Motor neuron (in vitro differentiated cells): ENCODE data around the gene SMAD3. TPM values are rescaled to one million over a fixed set of nuclear protein-coding genes. Genes with fewer than 3 reads are reported as not detected.
"Not testable (repeated sequence)": the region's sequence is repeated elsewhere in the genome, so short reads cannot be mapped to it uniquely, and the experiment has no call there.

Experiments used
- ATAC-seq, 8 experiments: fragments of 200-7000 bp; cut with Tn5 transposase; replicated peaks in 6 of 8; 2 replicates each; pipeline ENCODE4 v1.8.0; 2021; ENCODE audit warnings: mild to moderate bottlenecking in 8 of 8, moderate library complexity in 8 of 8
- H3K27ac ChIP-seq, 2 donors: fragments of 250-450 bp; sonication (Bioruptor Pico); 2 replicates each; pipeline ENCODE4 v1.9.0; 2021; ENCODE audit warnings: antibody characterized with exemption in 2 of 2, mild to moderate bottlenecking in 2 of 2, moderate library complexity in 1 of 2
- H3K4me1 ChIP-seq, 2 donors: fragments of 250-450 bp; sonication (Bioruptor Pico); replicated peaks in 1 of 2; 2 replicates each; pipeline ENCODE4 v1.6.1; 2021; ENCODE audit warnings: antibody characterized with exemption in 2 of 2, mild to moderate bottlenecking in 2 of 2, moderate library complexity in 1 of 2
- H3K4me3 ChIP-seq, 5 donors: fragments of 250-450 bp; sonication (Bioruptor Pico); 2 replicates each; pipeline ENCODE4 v1.9.0; 2021; ENCODE audit warnings: antibody characterized with exemption in 5 of 5, mild to moderate bottlenecking in 5 of 5, moderate library complexity in 4 of 5
- WGBS, 10 experiments: fragments of 450-650 bp; shearing (Covaris generic); methylation state at CpG; one replicate each; pipeline ENCODE4 v1.0.0; 2022; 5-methylcytosine and 5-hydroxymethylcytosine counted together
- in situ Hi-C, 9 experiments: fragments of 400-800 bp; cut with MboI; loops; one replicate each; pipeline ENCODE4 v1.15.0; 2021; ENCODE audit warnings: low sequenced_read_pairs in 9 of 9, low pct_unique_long_range_greater_than_20kb in 2 of 9; ENCODE audit not compliant: unreplicated experiment in 9 of 9
- total RNA-seq, 8 experiments: library from RNA; unstranded; fragments of 300-600 nt; gene quantifications; 2 replicates each; pipeline versions ENCODE4 v1.2.3 to v1.2.4, GENCODE V29; 2022

Gene SMAD3
- total RNA-seq, 8 experiments from 2014 or later = 4.4 to 57.9 (median 13.9) TPM

DNA sequence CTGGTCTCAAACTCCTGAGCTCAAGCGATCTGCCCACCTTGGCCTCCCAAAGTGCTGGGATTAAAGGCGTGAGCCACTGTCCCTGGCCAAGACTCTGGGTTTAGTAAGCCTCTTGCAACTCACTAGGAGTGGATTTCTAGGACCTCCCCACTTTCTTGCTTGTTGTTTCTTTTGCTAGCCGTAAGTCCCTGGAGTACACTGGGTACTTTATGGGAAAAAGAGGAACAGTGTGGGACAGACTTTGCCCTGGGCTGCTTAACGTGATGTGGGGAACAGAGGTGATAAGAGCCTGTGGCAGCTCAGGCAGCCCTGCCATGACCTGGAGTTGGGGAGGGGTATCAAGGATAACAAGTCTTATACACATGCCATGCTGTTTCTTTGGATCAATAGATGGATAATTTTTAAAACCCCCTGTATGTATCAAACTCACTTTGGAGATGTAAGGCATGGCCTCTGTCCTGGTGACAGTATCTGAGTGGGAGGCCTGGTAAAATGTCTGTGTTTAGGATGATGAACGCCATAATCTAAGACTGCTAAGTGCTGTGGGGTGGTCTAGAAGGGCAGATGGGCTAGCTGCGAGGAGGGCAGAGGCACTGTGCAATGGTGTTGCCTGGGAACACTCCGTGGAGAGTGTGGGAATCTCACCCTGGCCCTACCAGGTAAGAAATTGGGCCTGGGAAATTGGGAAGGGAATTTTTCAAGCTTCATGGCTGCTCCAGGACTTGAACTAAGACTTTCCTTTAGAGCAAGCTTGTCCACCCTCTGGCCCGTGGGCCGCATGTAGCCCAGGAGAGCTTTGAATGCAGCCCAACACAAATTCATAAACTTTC lies 54.8 kb downstream of the SMAD3 start:
- ATAC-seq = peak in 1 of 8 experiments; percentile 1
- in situ Hi-C loops = no loop called here
- Histone ChIP-seq H3K4me3 (no peak overlapping the region), H3K27ac (no peak overlapping the region), H3K4me1 (peaks cover 15 to 27% of the 10 kb centered on the region in 2 donors)
- WGBS, 10 experiments = 7 to 93% (median 83%) methylated on average over 1 to 9 of the region's 9 CpGs; no CpG with 5 or more reads in 1 of the 10 experiments

DNA sequence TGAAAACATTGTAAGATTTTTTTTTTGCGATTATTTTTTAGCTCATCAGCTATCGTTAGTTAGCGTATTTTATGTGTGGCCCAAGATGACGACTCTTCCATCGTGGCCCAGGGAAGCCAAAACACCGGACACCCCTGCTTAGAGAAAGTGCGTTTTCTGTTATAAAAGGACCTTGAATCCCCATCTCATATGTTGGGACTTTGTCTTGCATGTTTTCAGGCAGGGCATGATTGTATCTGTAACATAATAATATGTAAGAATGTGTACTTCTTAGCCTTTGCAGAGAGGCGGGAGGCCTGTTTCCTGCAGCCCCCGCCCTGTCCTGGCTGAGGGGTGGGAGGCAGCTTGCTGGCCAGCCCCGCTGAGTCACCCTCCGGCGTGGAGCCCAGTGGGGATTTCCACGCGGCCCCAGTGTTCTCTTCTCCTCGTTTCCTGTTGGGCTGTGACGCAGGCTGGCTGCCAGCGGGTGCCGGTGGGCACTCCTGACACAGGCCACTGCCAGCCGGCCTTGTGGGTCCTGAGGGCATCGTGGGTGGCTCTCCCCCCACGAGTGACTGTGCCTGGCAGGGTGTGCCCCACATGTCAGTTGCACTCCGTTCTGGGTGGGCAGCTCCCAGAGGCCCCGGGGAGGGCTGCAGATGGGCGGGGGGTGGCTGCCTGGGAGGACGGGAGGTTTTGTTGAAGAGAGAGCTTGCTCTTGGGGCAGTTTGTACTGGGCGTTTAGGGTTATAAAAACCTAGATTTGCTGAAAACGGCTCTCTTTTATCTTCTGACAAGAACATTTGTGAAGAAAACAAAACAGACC lies 55.6 kb downstream of the SMAD3 start:
- Histone ChIP-seq H3K4me1 (peaks cover 21 to 34% of the 10 kb centered on the region in 2 donors), H3K27ac (peak overlapping the region; percentile 1 to 60), H3K4me3 (no peak overlapping the region)
- in situ Hi-C loops = no loop called here
- 1 to 100% (median 68%) methylated on average over 1 to 14 of the region's 27 CpGs; no CpG with 5 or more reads in 2 of the 10 experiments for WGBS, 10 experiments
- peak; percentile 65 to 86 (median 83) for ATAC-seq

DNA sequence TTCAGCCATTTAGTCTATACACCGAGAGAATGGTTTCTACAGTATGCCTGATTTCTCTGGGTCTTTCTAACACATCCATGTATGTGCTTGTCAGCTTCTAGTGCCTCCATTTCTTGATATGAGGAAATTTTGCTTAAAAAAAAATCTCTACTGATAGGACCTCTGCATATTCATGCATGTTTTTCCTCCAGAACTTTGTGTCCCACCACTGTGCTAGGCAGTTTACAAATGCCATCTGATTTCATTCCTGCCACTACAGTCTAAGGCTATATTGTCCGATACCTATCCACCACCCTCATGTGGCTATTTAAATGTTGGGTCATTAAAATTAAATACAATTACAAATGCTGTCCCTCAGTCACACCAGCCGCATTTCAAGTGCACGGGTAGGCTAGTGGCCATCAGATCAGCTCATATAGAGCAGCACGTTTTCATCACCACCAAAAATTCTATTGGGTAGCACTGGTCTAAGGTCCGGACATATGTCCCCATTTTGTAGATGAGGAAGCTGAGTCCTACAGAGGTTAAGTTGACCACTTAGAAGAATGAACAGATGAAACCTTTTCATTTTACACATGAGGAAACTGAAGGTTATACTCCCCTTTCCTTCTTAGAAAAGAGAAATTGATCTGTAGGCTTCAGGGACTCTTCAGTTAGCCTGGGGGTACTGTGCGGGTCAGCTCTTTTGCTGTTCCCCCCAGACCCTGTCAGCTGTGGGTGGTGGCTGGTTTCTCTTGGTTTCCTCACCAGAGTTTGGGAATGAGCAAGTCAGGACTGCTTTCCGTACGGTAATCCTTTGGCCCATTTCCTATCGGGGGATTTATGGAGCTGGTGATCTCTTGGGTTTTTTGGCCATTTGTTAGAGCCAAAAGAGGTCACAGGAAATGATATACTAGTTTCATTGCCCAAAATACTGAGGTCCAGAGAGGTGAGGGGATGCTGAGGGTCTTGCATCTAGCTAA lies 56.5 kb downstream of the SMAD3 start:
- in situ Hi-C loops = no loop called here
- no peak overlapping the region for H3K27ac ChIP-seq
- no peak overlapping the region for H3K4me3 ChIP-seq
- no peak for ATAC-seq
- H3K4me1 ChIP-seq = peaks cover 18 to 29% of the 10 kb centered on the region in 2 donors
- 27 to 98% (median 86%) methylated on average over 3 to 9 of the region's 10 CpGs; no CpG with 5 or more reads in 1 of the 10 experiments for WGBS, 10 experiments

DNA sequence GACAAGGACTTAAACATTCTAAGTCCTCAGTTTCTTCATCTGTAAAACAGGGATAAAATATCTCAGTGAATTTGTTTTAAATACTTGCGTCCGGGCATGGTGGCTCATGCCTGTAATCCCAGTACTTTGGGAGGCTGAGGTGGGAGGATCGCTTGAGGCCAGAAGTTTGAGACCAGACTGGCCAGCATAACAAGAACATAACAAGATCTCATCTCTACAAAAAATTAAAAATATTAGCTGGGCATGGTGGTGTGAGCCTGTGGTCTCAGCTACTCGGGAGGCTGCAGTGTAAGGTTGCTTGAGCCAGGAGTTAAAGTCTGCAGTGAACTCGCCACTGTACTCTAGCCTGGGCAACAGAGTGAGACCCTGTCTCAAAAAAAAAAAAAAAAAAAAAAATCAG lies 57.4 kb downstream of the SMAD3 start:
- ATAC-seq, H3K4me3 ChIP-seq, H3K27ac ChIP-seq, in situ Hi-C loops: not testable (repeated sequence)
- H3K4me1 ChIP-seq = peaks cover 15 to 28% of the 10 kb centered on the region in 2 donors
- 67 to 100% (median 80%) methylated on average over 1 to 5 of the region's 5 CpGs; no CpG with 5 or more reads in 3 of the 10 experiments for WGBS, 10 experiments

DNA sequence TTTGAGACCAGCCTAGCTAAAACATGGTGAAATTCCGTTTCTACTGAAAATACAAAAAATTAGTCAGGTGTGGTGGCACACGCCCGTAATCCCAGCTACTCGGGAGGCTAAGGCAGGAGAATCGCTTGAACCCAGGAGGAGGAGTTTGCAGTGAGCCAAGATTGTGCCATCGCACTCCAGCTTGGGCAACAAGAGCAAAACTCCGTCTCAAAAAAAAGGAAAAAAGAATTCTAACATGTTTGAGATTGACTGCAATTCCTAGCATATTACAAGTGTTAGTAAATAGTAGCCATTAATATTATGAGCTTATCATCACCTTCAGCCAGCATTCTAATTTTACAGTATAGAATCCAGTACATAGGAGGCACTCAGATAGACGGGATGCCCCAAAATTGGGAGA lies 57.9 kb downstream of the SMAD3 start:
- WGBS, 10 experiments = 90 to 100% (median 96%) methylated on average over 1 to 8 of the region's 8 CpGs
- H3K27ac ChIP-seq, in situ Hi-C loops: not testable (repeated sequence)

DNA sequence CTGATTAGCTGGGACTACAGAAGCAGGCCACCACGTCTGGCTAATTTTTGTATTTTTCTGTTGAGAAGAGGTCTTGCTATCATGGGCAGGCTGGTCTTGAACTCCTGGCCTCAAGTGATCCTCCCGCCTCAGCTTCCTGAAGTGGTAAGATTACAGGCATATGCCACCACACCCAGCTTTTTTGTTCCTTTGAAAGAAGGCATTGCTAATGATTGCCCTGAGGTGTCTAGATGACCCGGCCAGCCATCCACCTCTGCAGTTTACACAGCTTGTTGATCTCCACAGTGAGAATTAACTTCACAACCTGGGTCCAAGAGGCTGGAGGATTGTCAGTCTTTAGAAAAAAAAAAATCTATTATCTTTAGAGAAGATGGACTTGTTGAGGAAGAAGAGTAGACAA lies 58.7 kb downstream of the SMAD3 start:
- in situ Hi-C loops = no loop called here
- Histone ChIP-seq H3K4me3 (no peak overlapping the region), H3K4me1 (peaks cover 15 to 31% of the 10 kb centered on the region in 2 donors), H3K27ac (no peak overlapping the region)
- ATAC-seq = peak in 3 of 8 experiments; percentile 2 to 4 (median 4)
- 0 to 100% (median 39%) methylated on average over 1 to 3 of the region's 3 CpGs; no CpG with 5 or more reads in 2 of the 10 experiments for WGBS, 10 experiments

More for the DNA sequence above, 57.9 kb downstream of the SMAD3 start:
- not testable (repeated sequence) for ATAC-seq, H3K4me3 ChIP-seq
- peaks cover 15 to 31% of the 10 kb centered on the region in 2 donors for H3K4me1 ChIP-seq

DNA sequence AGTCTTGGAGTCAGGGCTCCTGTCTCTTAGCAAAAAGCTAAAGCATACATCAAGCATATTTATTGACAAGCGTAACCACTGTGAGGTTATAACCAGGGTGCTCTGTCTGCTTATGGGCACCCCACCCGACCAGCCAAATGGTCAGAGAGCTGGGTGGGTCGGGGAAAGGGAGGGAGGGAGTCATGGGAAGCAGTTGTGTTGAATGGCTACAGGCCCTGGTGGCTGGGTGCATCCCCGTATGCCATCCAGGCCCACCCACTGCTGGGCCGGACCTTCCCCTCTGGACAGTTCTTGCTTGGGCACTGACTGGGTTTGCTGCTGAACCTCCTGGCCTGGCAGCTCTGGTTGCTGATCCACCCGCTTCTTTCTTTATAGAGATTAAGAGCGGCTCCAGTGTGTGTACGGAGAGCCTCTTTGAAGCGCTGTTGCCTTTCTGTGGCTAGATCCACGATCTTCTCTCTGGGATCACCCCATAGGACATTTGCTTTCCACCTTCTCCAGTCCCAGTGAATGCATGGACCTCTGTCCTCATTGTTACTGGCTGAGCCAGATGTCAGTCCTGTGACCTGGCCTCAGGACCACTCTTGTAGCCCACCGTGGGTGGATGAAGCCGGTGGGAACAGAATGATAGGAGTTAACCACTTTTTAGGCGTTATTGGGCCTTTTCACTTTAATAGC lies 59.6 kb downstream of the SMAD3 start:
- H3K4me1 ChIP-seq = peaks cover 15 to 30% of the 10 kb centered on the region in 2 donors
- peak overlapping the region in 1 of 2 donors; percentile 56 for H3K27ac ChIP-seq
- no peak overlapping the region for H3K4me3 ChIP-seq
- peak; percentile 6 to 47 (median 32) for ATAC-seq
- 5 to 100% (median 72%) methylated on average over 1 to 7 of the region's 13 CpGs; no CpG with 5 or more reads in 6 of the 10 experiments for WGBS, 10 experiments
- in situ Hi-C loops = no loop called here

DNA sequence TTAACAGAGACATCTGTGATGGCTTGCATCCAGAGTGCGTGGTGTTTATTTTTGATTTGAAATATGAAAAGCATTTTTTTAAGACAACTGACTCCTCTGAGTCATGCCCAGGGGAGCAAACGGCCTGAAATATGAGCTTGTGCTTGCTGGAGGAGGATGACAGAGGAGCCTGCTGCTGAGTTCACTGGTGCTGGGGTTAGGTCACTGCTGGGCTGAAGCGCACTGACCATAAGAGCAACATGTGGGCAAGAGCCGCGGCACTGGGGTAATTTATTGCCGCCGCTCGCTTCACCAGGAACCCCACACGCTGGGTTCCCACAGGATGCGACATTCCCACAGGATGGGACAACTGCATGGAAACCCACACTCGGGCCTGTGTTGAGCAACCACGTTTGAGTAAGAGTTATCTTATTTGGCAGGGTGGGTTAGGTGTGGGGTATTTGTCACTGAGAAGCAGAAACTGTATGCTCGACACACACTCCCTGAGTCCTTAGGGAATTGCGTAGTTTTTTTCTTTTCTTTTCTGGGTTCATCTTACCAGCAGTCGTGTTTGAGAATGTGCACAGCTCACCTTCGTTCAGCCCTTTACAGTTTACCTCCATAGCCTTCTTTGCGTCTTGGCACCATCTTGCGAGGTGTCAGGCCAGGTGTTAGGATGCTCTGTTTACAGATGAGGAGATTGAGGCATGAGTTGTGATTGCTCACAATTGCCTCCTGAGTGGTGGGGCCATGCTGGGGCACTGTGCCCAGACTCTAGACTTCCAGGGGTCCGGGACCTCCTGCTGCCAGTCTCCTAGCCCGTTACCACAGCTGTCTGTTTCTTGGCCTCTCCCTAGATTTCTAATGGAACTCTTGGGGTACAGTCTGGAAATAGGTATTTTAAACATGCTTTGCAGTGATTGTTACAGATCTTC lies 60.4 kb downstream of the SMAD3 start:
- H3K27ac ChIP-seq = peak overlapping the region in 1 of 2 donors; percentile 14
- H3K4me1 ChIP-seq = peaks cover 15 to 26% of the 10 kb centered on the region in 2 donors
- no peak overlapping the region for H3K4me3 ChIP-seq
- in situ Hi-C loops = no loop called here
- 26 to 86% (median 76%) methylated on average over 5 to 16 of the region's 20 CpGs; no CpG with 5 or more reads in 3 of the 10 experiments for WGBS, 10 experiments
- ATAC-seq = peak; percentile 27 to 83 (median 74)

DNA sequence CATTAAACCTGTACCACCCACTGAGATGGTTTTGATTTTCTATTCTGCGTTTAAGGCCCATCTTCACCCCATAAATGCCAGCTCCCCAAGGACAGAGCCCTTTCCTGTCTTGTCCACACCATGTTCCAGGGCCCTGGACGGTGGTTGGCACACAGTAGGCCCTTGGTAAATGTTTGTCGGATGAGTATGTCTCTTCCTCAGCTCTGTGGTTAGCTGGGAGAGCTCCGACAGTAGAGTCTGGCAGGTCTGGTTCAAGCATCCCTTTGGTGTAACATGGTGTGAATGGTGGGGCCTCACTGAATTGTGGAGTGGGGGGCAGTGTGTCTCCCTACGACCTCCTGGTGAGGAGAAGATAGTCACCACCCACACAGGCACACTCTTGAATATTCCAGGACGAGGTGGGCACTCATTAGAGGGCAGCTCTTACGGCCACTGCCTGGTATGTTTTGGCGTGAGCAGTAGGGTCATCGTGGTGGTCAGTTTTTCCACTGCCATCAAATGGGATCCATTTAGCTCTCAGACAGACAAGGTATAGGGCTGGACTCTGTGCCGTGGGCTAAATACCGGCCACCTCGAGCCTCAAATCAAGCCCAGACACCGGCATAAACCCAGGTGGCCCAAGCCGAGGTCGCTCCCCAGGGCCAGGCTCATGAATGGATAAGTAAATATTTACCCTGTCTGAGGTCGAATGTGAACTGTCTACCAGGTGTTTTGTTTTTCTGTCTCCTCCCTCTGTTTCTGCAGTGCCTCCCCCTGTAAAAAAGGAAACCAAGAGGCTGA lies 61.3 kb downstream of the SMAD3 start:
- Histone ChIP-seq H3K27ac (peak overlapping the region in 1 of 2 donors; percentile 15), H3K4me1 (peaks cover 8 to 22% of the 10 kb centered on the region in 2 donors), H3K4me3 (no peak overlapping the region)
- 60 to 100% (median 87%) methylated on average over 1 to 3 of the region's 16 CpGs; no CpG with 5 or more reads in 3 of the 10 experiments for WGBS, 10 experiments
- no peak for ATAC-seq
- in situ Hi-C loops = no loop called here

DNA sequence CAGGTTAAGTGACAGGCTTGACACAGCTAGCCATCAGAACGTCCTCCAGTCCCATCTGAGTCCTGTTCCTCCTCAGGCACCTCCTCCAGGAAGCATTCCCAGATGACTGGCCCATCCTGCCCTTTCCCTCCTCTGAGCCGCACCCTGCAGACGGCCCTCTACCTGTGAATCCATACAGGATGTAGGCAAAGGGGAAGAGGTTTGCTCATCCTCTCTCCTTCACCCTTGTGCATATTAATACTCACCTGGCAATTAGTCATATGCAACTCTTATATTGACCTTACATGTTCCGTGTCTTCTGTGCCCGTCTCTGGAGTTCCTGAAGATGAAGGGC lies 61.9 kb downstream of the SMAD3 start:
- Histone ChIP-seq H3K27ac (no peak overlapping the region), H3K4me1 (peaks cover 6 to 25% of the 10 kb centered on the region in 2 donors), H3K4me3 (no peak overlapping the region)
- in situ Hi-C loops = no loop called here
- WGBS, 10 experiments = 52 to 100% (median 100%) methylated on average over 1 to 5 of the region's 5 CpGs; no CpG with 5 or more reads in 5 of the 10 experiments
- ATAC-seq = no peak
